Bronchial epithelial cell (primary cell): ENCODE data around the gene DCAKD. TPM values are rescaled to one million over a fixed set of nuclear protein-coding genes. Genes with fewer than 3 reads are reported as not detected.
A peak's percentile ranks its signal among the peaks of the same experiment; 100 is the strongest.

Experiments used
- DNase-seq: peaks from one replicate; pipeline ENCODE4 v3.0.0-alpha.2; 2010; ENCODE audit warnings: low read depth
- FAIRE-seq: peaks from 2 replicates; lab custom pipeline; 2011; peaks lifted over from hg19 to GRCh38; lab: Jason Lieb, UNC
- H3K27me3 ChIP-seq: 2 replicates; pipeline ENCODE4 v1.5.1; 2011; ENCODE audit warnings: low read length; ENCODE audit not compliant: control insufficient read depth, insufficient read depth
- H3K36me3 ChIP-seq: 2 replicates; pipeline ENCODE4 v1.5.1; 2011; ENCODE audit warnings: low read length; ENCODE audit not compliant: control insufficient read depth, insufficient read depth
- H3K4me3 ChIP-seq: 2 replicates; pipeline ENCODE4 v1.5.1; 2011; ENCODE audit warnings: mild to moderate bottlenecking, low read depth, low read length, control low read depth
- total RNA-seq: library from RNA; depleted of rRNA; stranded (reverse); fragments of >200 nt; gene quantifications from 2 replicates; pipeline ENCODE4 v1.2.1, GENCODE V29; 2014
- TF ChIP-seq, protein P1 (sequence below): IDR thresholded peaks from 2 replicates; pipeline ENCODE4 v1.5.1; 2011; ENCODE audit warnings: mild to moderate bottlenecking, moderate library complexity, low read length, control low read depth, inconsistent platforms; ENCODE audit not compliant: insufficient read depth, severe bottlenecking

The DCAKD gene
- total RNA-seq, 1 donor from 2014 or later, result 18.2 TPM

DNA sequence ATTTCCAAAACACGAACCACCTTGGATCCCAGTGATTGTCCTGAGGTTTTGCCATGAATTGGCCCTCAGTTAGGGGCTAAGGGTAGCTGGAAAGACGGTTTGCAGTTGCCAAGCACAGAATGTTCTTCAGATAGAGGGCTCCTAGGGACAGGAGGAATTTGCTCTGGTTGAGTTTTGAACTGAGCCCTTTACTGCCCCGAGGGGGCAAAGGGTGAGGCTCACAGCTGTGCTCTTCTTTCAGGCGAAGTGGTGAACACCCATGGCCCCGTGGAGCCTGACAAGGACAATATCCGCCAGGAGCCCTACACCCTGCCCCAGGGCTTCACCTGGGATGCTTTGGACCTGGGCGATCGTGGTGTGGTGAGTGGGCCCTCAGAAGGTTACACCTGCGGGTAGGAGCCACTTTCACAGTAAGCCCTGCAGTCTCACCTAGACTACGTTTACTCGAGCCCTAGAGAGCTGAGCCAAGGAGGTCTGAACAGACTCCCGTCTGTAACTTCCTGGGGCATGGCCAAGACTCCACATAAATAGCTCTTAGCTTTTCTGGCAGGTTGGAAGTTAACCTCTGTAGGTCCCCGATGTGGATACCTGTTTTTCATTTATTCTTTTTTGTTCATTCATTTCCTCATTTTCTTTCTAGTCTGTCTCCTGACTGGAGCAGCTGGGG lies 42.1 kb upstream of the DCAKD start:
- no peak for DNase-seq
- H3K27me3 ChIP-seq, result no peaks in the 10 kb centered on the region
- no peak overlapping the region for H3K4me3 ChIP-seq
- peaks cover 39% of the 10 kb centered on the region for H3K36me3 ChIP-seq
- FAIRE-seq, result no peak
- TF ChIP-seq, protein P1, sequence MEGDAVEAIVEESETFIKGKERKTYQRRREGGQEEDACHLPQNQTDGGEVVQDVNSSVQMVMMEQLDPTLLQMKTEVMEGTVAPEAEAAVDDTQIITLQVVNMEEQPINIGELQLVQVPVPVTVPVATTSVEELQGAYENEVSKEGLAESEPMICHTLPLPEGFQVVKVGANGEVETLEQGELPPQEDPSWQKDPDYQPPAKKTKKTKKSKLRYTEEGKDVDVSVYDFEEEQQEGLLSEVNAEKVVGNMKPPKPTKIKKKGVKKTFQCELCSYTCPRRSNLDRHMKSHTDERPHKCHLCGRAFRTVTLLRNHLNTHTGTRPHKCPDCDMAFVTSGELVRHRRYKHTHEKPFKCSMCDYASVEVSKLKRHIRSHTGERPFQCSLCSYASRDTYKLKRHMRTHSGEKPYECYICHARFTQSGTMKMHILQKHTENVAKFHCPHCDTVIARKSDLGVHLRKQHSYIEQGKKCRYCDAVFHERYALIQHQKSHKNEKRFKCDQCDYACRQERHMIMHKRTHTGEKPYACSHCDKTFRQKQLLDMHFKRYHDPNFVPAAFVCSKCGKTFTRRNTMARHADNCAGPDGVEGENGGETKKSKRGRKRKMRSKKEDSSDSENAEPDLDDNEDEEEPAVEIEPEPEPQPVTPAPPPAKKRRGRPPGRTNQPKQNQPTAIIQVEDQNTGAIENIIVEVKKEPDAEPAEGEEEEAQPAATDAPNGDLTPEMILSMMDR, result no peak

GRCh38 chr17:45092911-45093430 lies 41.5 kb upstream of the DCAKD start:
- DNase-seq (peak; percentile 96), FAIRE-seq (no peak)
- Histone ChIP-seq H3K27me3 (no peaks in the 10 kb centered on the region), H3K36me3 (peaks cover 35% of the 10 kb centered on the region), H3K4me3 (no peak overlapping the region)
- TF ChIP-seq, protein P1, result no peak

DNA sequence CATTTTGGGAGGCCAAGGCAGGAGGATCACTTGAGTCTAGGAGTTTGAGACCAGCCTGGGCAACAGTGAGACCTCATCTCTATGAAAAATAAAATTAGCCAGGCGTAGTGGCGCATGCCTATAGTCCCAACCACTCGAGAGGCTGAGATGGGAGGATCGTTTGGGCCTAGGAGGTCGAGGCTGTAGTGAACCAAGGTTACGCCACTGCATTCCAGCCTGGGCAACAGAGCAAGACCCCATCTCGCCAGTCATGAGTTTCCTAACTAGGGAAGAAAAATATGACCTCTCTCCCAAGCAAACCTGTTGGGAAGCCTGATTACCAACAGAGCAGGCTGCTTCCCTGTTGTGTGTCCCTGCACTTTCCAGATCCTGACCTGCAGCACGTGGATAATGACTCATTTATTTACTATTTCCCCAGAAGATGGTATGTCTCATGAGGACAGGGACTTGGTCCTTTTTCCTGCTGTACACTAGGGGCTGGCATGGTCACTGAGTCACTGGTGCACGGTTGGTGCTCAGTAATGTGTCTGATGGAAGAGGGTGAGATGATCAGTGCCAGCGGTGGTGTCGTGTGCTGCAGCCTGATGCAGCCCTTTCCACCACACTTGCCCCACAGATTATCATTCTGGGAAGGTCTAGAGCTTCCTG lies 40.5 kb upstream of the DCAKD start:
- Histone ChIP-seq H3K27me3 (no peaks in the 10 kb centered on the region), H3K36me3 (peaks cover 33% of the 10 kb centered on the region), H3K4me3 (no peak overlapping the region)
- FAIRE-seq, result no peak
- peak; percentile 23 for DNase-seq
- TF ChIP-seq, protein P1, result no peak

- Histone ChIP-seq H3K27me3 (no peaks in the 10 kb centered on the region), H3K36me3 (peaks cover 26% of the 10 kb centered on the region), H3K4me3 (no peak overlapping the region)
- TF ChIP-seq, protein P1, result no peak
- FAIRE-seq (no peak), DNase-seq (no peak)
Observed at GRCh38 chr17:45090711-45091110, 39.3 kb upstream of the DCAKD start.

DNA sequence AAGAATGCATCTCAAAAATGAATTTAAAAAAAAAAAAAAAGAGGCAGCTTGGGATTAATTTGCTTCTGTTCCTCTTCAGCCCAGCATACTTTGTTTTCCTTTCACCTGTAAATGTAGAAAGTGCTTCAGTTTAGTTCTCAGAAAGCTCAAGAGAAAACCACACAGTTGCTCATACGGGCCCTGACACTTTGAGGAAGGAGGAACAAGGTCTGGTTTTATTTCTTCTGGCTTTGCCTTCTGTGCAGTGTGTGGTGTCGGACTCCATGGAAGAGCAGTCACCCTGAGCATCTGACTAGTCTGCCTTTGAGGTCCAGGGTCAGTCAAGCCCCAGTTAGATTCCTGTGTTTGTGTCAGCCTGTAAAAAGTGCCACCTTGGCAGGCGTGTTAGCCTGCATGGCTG lies 37.3 kb upstream of the DCAKD start:
- DNase-seq, result no peak
- no peak overlapping the region for H3K4me3 ChIP-seq
- TF ChIP-seq, protein P1, result no peak
- FAIRE-seq, result no peak
- no peaks in the 10 kb centered on the region for H3K27me3 ChIP-seq
- H3K36me3 ChIP-seq, result peaks cover 25% of the 10 kb centered on the region

GRCh38 chr17:45087978-45088377 lies 36.5 kb upstream of the DCAKD start:
- DNase-seq (no peak), FAIRE-seq (no peak)
- H3K4me3 ChIP-seq, result no peak overlapping the region
- no peaks in the 10 kb centered on the region for H3K27me3 ChIP-seq
- TF ChIP-seq, protein P1, result no peak
- H3K36me3 ChIP-seq, result peaks cover 22% of the 10 kb centered on the region
